Spleen (tissue), 7 donors: ENCODE measurements around the gene AKAP6.

ENCODE experiments used
- POLR2AphosphoS5 ChIP-seq, 3 donors: sonication (generic); formaldehyde crosslinking; IDR thresholded peaks; one replicate each; pipeline ENCODE4 v1.5.1; 2017; ENCODE audit warnings: antibody characterized with exemption in 3 of 3
- TF ChIP-seq, protein P1 (sequence below), 11 experiments: fragments of 200-600 bp in 7 of 11; fragments of 450-650 bp in 4 of 11; sonication (generic) in 4 of 11; IDR thresholded peaks in 8 of 11; conservative IDR thresholded peaks in 3 of 11; 1 replicate in 7 of 11; 2 replicates in 4 of 11; pipeline versions ENCODE4 v1.4.0 to v1.8.0; 2016 to 2021; ENCODE audit warnings: antibody characterized with exemption in 11 of 11, inconsistent platforms in 4 of 11, mild to moderate bottlenecking in 1 of 11
- donor health status: DM: no; HTN: no; CAD: no; lungs with moderate emphysema.
- donor health status: DM: no; HTN: no; CAD: no.
- donor health status: DM: no; HTN: no; CAD: no.

GRCh38 chr14:32587461-32587860, 258.4 kb downstream of the AKAP6 start:
- TF ChIP-seq POLR2AphosphoS5 (IDR thresholded peaks at IDR 0.05): no peak
- TF ChIP-seq, protein P1, sequence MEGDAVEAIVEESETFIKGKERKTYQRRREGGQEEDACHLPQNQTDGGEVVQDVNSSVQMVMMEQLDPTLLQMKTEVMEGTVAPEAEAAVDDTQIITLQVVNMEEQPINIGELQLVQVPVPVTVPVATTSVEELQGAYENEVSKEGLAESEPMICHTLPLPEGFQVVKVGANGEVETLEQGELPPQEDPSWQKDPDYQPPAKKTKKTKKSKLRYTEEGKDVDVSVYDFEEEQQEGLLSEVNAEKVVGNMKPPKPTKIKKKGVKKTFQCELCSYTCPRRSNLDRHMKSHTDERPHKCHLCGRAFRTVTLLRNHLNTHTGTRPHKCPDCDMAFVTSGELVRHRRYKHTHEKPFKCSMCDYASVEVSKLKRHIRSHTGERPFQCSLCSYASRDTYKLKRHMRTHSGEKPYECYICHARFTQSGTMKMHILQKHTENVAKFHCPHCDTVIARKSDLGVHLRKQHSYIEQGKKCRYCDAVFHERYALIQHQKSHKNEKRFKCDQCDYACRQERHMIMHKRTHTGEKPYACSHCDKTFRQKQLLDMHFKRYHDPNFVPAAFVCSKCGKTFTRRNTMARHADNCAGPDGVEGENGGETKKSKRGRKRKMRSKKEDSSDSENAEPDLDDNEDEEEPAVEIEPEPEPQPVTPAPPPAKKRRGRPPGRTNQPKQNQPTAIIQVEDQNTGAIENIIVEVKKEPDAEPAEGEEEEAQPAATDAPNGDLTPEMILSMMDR (IDR thresholded peaks at IDR 0.05 in 8 of 11, conservative IDR thresholded peaks at IDR 0.05 in 3 of 11): no peak
